H1 (cell line): ENCODE measurements around the gene TAGLN3. TPM values are rescaled to one million over a fixed set of nuclear protein-coding genes. Genes with fewer than 3 reads are reported as not detected.
A peak's percentile ranks its signal among the peaks of the same experiment; 100 is the strongest.
"Not testable (repeated sequence)": the region's sequence is repeated elsewhere in the genome, so short reads cannot be mapped to it uniquely, and the experiment has no call there.

ENCODE experiments used
- CTCF ChIA-PET: fragments of 300-600 bp; sonication (Branson Sonifier 250); formaldehyde crosslinking; loops from one replicate; lab custom pipeline; 2021; ENCODE audit not compliant: partially characterized antibody; lab: Charles Lee
- POLR2A ChIA-PET: fragments of 300-600 bp; sonication (Branson Sonifier 250); formaldehyde crosslinking; loops from one replicate; lab custom pipeline; 2021; ENCODE audit warnings: inconsistent platforms; ENCODE audit not compliant: partially characterized antibody; lab: Charles Lee
- DNase-seq, 2 experiments: peaks; one replicate each; pipeline versions ENCODE4 v3.0.0 to v3.0.0-alpha.2; 2010 to 2022; ENCODE audit warnings: low spot score in 2 of 2, low read depth in 1 of 2, mixed read lengths in 1 of 2
- FAIRE-seq: peaks from 2 replicates; lab custom pipeline; 2011; peaks lifted over from hg19 to GRCh38; lab: Jason Lieb, UNC
- H2AFZ ChIP-seq: 2 replicates; pipeline ENCODE4 v1.8.1; 2012; ENCODE audit warnings: low read length, inconsistent platforms
- H2AK5ac ChIP-seq: 2 replicates; pipeline ENCODE4 v1.6.1; 2013; ENCODE audit warnings: low read depth, low read length
- H2BK120ac ChIP-seq: replicated peaks from 2 replicates; pipeline ENCODE3; 2013; ENCODE audit warnings: low read depth, low read length, inconsistent platforms
- H2BK12ac ChIP-seq: 2 replicates; pipeline ENCODE4 v1.6.1; 2013; ENCODE audit warnings: low read depth, low read length
- H2BK15ac ChIP-seq: 2 replicates; pipeline ENCODE4 v1.6.1; 2013; ENCODE audit warnings: low read length
- H2BK20ac ChIP-seq: 2 replicates; pipeline ENCODE4 v1.6.1; 2013; ENCODE audit warnings: low read length
- H2BK5ac ChIP-seq: 2 replicates; pipeline ENCODE4 v1.6.1; 2013; ENCODE audit warnings: low read depth, low read length
- H3K14ac ChIP-seq: 2 replicates; pipeline ENCODE4 v1.6.1; 2013; ENCODE audit warnings: inconsistent platforms; ENCODE audit not compliant: insufficient read length
- H3K18ac ChIP-seq: 2 replicates; pipeline ENCODE4 v1.6.1; 2013; ENCODE audit warnings: low read length; ENCODE audit errors: extremely low read depth
- H3K23ac ChIP-seq: 2 replicates; pipeline ENCODE4 v1.6.1; 2013; ENCODE audit warnings: inconsistent platforms; ENCODE audit not compliant: insufficient read length
- H3K23me2 ChIP-seq: 2 replicates; pipeline ENCODE4 v1.6.1; 2013; ENCODE audit warnings: low read depth, low read length
- H3K27ac ChIP-seq: 2 replicates; pipeline ENCODE4 v1.6.1; 2011; ENCODE audit warnings: low read depth, low read length, inconsistent platforms
- H3K27me3 ChIP-seq, 4 experiments: replicated peaks in 1 of 4; 1 replicate in 1 of 4; 2 replicates in 3 of 4; pipeline versions ENCODE4 v1.6.1 to v1.8.1; 2011 to 2013; ENCODE audit warnings: low read length in 3 of 4, mild to moderate bottlenecking in 3 of 4, inconsistent platforms in 2 of 4, mixed read lengths in 2 of 4, moderate library complexity in 1 of 4; ENCODE audit not compliant: control insufficient read depth in 3 of 4, insufficient read depth in 3 of 4; ENCODE audit errors: extremely low read depth in 1 of 4
- H3K36me3 ChIP-seq, 4 experiments: 2 replicates each; pipeline versions ENCODE4 v1.6.1 to v1.8.1; 2011 to 2013; ENCODE audit warnings: mild to moderate bottlenecking in 4 of 4, low read length in 3 of 4, moderate library complexity in 2 of 4, control low read depth in 1 of 4, inconsistent platforms in 1 of 4; ENCODE audit not compliant: insufficient read depth in 4 of 4, control insufficient read depth in 2 of 4
- H3K4ac ChIP-seq: replicated peaks from 2 replicates; pipeline ENCODE3; 2013; ENCODE audit warnings: low read length, low read depth, mixed read lengths, inconsistent platforms; ENCODE audit not compliant: insufficient read length
- H3K4me1 ChIP-seq, 4 experiments: replicated peaks in 1 of 4; 1 replicate in 1 of 4; 2 replicates in 3 of 4; pipeline versions ENCODE4 v1.6.1 to v1.8.1; 2011 to 2013; ENCODE audit warnings: low read length in 3 of 4, inconsistent platforms in 2 of 4, mixed read lengths in 1 of 4; ENCODE audit not compliant: insufficient read depth in 4 of 4, control insufficient read depth in 3 of 4
- H3K4me2 ChIP-seq, 2 experiments: 2 replicates each; pipeline versions ENCODE4 v1.6.1 to v1.8.1; 2011 to 2013; ENCODE audit warnings: low read depth in 2 of 2, low read length in 2 of 2, control low read depth in 1 of 2, inconsistent platforms in 1 of 2, mild to moderate bottlenecking in 1 of 2; ENCODE audit not compliant: insufficient read depth in 1 of 2
- H3K4me3 ChIP-seq, 4 experiments: fragments of 200-600, 300-600 bp in 1 of 4; sonication (generic), shearing (Covaris generic), sonication (Bioruptor Twin) in 1 of 4; 2 replicates each; pipeline versions ENCODE4 v1.5.1 to v1.8.1; 2011 to 2016; ENCODE audit warnings: low read length in 4 of 4, low read depth in 3 of 4, control low read depth in 2 of 4, inconsistent platforms in 2 of 4, mild to moderate bottlenecking in 2 of 4, mixed read lengths in 1 of 4, moderate library complexity in 1 of 4; ENCODE audit not compliant: insufficient read depth in 2 of 4; ENCODE audit errors: extremely low read depth in 1 of 4
- H3K56ac ChIP-seq: replicated peaks from 2 replicates; pipeline ENCODE3; 2013; ENCODE audit warnings: low read depth, mild to moderate bottlenecking, mixed read lengths, low read length, inconsistent platforms; ENCODE audit not compliant: insufficient read length
- H3K79me1 ChIP-seq: 2 replicates; pipeline ENCODE4 v1.6.1; 2013; ENCODE audit warnings: low read depth, low read length, control low read depth
- H3K79me2 ChIP-seq, 2 experiments: 2 replicates each; pipeline versions ENCODE4 v1.6.1 to v1.8.1; 2012 to 2013; ENCODE audit warnings: low read length in 2 of 2, mild to moderate bottlenecking in 2 of 2, inconsistent platforms in 1 of 2; ENCODE audit not compliant: insufficient read depth in 2 of 2, control insufficient read depth in 1 of 2
- H3K9ac ChIP-seq, 4 experiments: replicated peaks in 1 of 4; 1 replicate in 1 of 4; 2 replicates in 3 of 4; pipeline versions ENCODE4 v1.6.1 to v1.8.1; 2011 to 2013; ENCODE audit warnings: low read depth in 3 of 4, low read length in 3 of 4, control low read depth in 2 of 4, mild to moderate bottlenecking in 2 of 4, moderate library complexity in 2 of 4, inconsistent platforms in 1 of 4; ENCODE audit errors: extremely low read depth in 1 of 4
- H3K9me3 ChIP-seq, 2 experiments: 2 replicates each; pipeline versions ENCODE4 v1.6.1 to v1.8.1; 2012 to 2013; ENCODE audit warnings: mild to moderate bottlenecking in 2 of 2, moderate library complexity in 2 of 2, control low read depth in 1 of 2, inconsistent platforms in 1 of 2, low read depth in 1 of 2, low read length in 1 of 2, mixed read lengths in 1 of 2; ENCODE audit not compliant: insufficient read depth in 2 of 2
- H4K20me1 ChIP-seq, 2 experiments: replicated peaks in 1 of 2; 2 replicates each; pipeline versions ENCODE3 to v1.8.1; 2011 to 2013; ENCODE audit warnings: inconsistent platforms in 2 of 2, low read length in 2 of 2, mild to moderate bottlenecking in 1 of 2; ENCODE audit not compliant: insufficient read depth in 2 of 2, control insufficient read depth in 1 of 2
- H4K5ac ChIP-seq: 2 replicates; pipeline ENCODE4 v1.6.1; 2013; ENCODE audit warnings: low read length, low read depth, mixed read lengths, inconsistent platforms; ENCODE audit not compliant: insufficient read length
- H4K8ac ChIP-seq: 2 replicates; pipeline ENCODE4 v1.8.0; 2013; ENCODE audit warnings: mild to moderate bottlenecking, moderate library complexity, low read length, inconsistent platforms; ENCODE audit not compliant: insufficient read depth; ENCODE audit errors: extremely low read depth
- H4K91ac ChIP-seq: replicated peaks from 2 replicates; pipeline ENCODE3; 2013; ENCODE audit warnings: low read length, mixed read lengths, inconsistent platforms; ENCODE audit not compliant: insufficient read length
- CEBPB ChIP-seq: IDR thresholded peaks from 2 replicates; pipeline ENCODE4 v1.6.1; 2012; ENCODE audit warnings: low read depth, low read length
- EP300 ChIP-seq, 2 experiments: IDR thresholded peaks; 1 replicate in 1 of 2; 2 replicates in 1 of 2; pipeline ENCODE4 v1.6.1; 2011 to 2012; ENCODE audit warnings: low read depth in 2 of 2, low read length in 2 of 2, mild to moderate bottlenecking in 2 of 2, borderline replicate concordance in 1 of 2, inconsistent platforms in 1 of 2, moderate library complexity in 1 of 2
- SP1 ChIP-seq: IDR thresholded peaks from 2 replicates; pipeline ENCODE4 v1.6.1; 2011; ENCODE audit warnings: low read depth, low read length
- WGBS, 2 experiments: shearing (Covaris generic) in 1 of 2; methylation state at CpG; one replicate each; pipeline versions ENCODE4 v1.1.6 to v1.1.7; 2013 to 2015; ENCODE audit warnings: low lambda C conversion rate in 2 of 2, mixed read lengths in 2 of 2, inconsistent platforms in 1 of 2, low coverage in 1 of 2, missing lambda C conversion rate in 1 of 2; ENCODE audit not compliant: insufficient replicate concordance in 2 of 2, insufficient coverage in 1 of 2, insufficient read length in 1 of 2; ENCODE audit errors: extremely low coverage in 1 of 2, missing lambda C conversion rate in 1 of 2; 5-methylcytosine and 5-hydroxymethylcytosine counted together
- polyA plus RNA-seq, 7 experiments: library from polyadenylated mRNA; depleted of rRNA in 3 of 7; stranded (reverse) in 5 of 7; unstranded in 2 of 7; fragments of >200 nt in 5 of 7; fragments of 200-250 nt in 2 of 7; gene quantifications; 1 replicate in 5 of 7; 2 replicates in 1 of 7; 4 replicates in 1 of 7; pipeline versions ENCODE4 v1.2.1 to v1.2.3, GENCODE V29; 2011 to 2013; ENCODE audit warnings: missing spikeins in 2 of 7, mixed read lengths in 2 of 7
- total RNA-seq: library from RNA; stranded (reverse); fragmentation: NEBNext Ultra II Directional; extraction: Animal tissue kit (Norgen Biotek cat#: 25700); gene quantifications from 2 replicates; pipeline ENCODE4 v1.2.1, GENCODE V29; 2021

Gene TAGLN3
- total and polyA plus RNA-seq, 2 of the 8 experiments (the other 6 are each of a cell fraction or from before 2014, with no cell fraction given): 6.3 to 7.5 TPM

DNA sequence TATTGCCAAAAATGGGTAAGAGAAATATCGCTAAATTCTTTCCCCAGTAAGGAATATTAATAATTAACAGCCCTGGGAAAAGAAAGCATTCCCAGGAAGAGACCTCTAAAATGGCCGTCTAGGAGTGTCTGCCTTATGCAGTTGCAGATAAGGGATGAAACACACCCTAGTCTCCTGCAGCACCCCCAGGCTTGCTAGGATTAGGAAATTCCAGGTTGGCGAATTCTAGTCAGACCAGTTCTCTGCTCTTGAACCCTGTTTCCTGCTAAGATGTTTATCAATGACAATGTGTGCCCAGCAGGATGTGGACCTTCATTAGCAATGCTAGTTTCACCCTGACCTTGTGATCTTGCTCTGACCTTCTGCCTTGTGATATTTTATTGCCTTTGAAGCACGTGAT lies 38.5 kb downstream of the TAGLN3 start:
- H3K4me2 ChIP-seq, H3K27ac ChIP-seq, DNase-seq, H3K36me3 ChIP-seq, H4K5ac ChIP-seq, H4K20me1 ChIP-seq, H3K79me2 ChIP-seq, H2BK5ac ChIP-seq, H3K9ac ChIP-seq, H2BK15ac ChIP-seq, H3K18ac ChIP-seq, H3K79me1 ChIP-seq, H2BK12ac ChIP-seq, H4K91ac ChIP-seq, H3K4me1 ChIP-seq, H3K56ac ChIP-seq, H3K23ac ChIP-seq, CTCF ChIA-PET, FAIRE-seq, H3K27me3 ChIP-seq, H3K4ac ChIP-seq, H3K14ac ChIP-seq, H2BK120ac ChIP-seq, H3K4me3 ChIP-seq, H2AK5ac ChIP-seq, H3K23me2 ChIP-seq, H4K8ac ChIP-seq, H2AFZ ChIP-seq, H2BK20ac ChIP-seq, POLR2A ChIA-PET: not testable (repeated sequence)
- H3K9me3 ChIP-seq: peaks cover 7 to 24% of the 10 kb centered on the region in 2 experiments
- peak; percentile 61 to 72; a peak in 2 of 3 replicates for TF ChIP-seq EP300 (IDR thresholded peaks at IDR 0.05; ENCODE audit: borderline replicate concordance in 1 of 2, low read depth in 2 of 2, low read length in 2 of 2)
- peak; percentile 22; the same call in 1 of the 2 replicates for TF ChIP-seq CEBPB
- peak; percentile 30; the same call in 1 of the 2 replicates for TF ChIP-seq SP1
- WGBS, 2 experiments: 58% methylated on average over 4 of the region's 4 CpGs; no CpG with 5 or more reads in 1 of the 2 experiments
